Mesenchymal stem cell (in vitro differentiated cells and primary cell): ENCODE measurements around the gene SH3PXD2A.

Experiments used
- DNase-seq: peaks from one replicate; pipeline ENCODE4 v3.0.0-alpha.2; 2013
- H2AFZ ChIP-seq: one replicate; pipeline ENCODE4 v1.6.1; 2013; ENCODE audit warnings: low read depth, mild to moderate bottlenecking, control low read depth, inconsistent platforms, low read length, moderate library complexity
- H2AK5ac ChIP-seq: 2 replicates; pipeline ENCODE4 v1.6.1; 2013; ENCODE audit warnings: low read length, moderate library complexity, mild to moderate bottlenecking, inconsistent platforms; ENCODE audit not compliant: severe bottlenecking
- H2BK120ac ChIP-seq: one replicate; pipeline ENCODE4 v1.6.1; 2013; ENCODE audit warnings: low read depth, mild to moderate bottlenecking, inconsistent platforms, low read length, moderate library complexity
- H2BK12ac ChIP-seq, 2 experiments: one replicate each; pipeline ENCODE4 v1.6.1; 2013; ENCODE audit warnings: inconsistent platforms in 2 of 2, low read length in 2 of 2, mild to moderate bottlenecking in 2 of 2, moderate library complexity in 2 of 2, control low read depth in 1 of 2
- H2BK15ac ChIP-seq: one replicate; pipeline ENCODE4 v1.6.1; 2013; ENCODE audit warnings: mild to moderate bottlenecking, low read depth, inconsistent platforms; ENCODE audit not compliant: poor library complexity, severe bottlenecking
- H2BK5ac ChIP-seq: 2 replicates; pipeline ENCODE4 v1.6.1; 2013; ENCODE audit warnings: low read depth, mild to moderate bottlenecking, low read length, control low read depth, inconsistent platforms; ENCODE audit not compliant: poor library complexity, severe bottlenecking
- H3K14ac ChIP-seq, 2 experiments: one replicate each; pipeline ENCODE4 v1.6.1; 2013; ENCODE audit warnings: inconsistent platforms in 2 of 2, low read length in 2 of 2, control low read depth in 1 of 2, mild to moderate bottlenecking in 1 of 2, moderate library complexity in 1 of 2
- H3K18ac ChIP-seq, 2 experiments: one replicate each; pipeline ENCODE4 v1.6.1; 2013; ENCODE audit warnings: inconsistent platforms in 2 of 2, low read length in 2 of 2, control low read depth in 1 of 2, low read depth in 1 of 2, mild to moderate bottlenecking in 1 of 2
- H3K23ac ChIP-seq, 2 experiments: one replicate each; pipeline ENCODE4 v1.6.1; 2013; ENCODE audit warnings: inconsistent platforms in 2 of 2, low read length in 2 of 2, mild to moderate bottlenecking in 2 of 2, moderate library complexity in 2 of 2, control low read depth in 1 of 2
- H3K27ac ChIP-seq: 2 replicates; pipeline ENCODE4 v1.5.1; 2013; ENCODE audit warnings: mild to moderate bottlenecking, moderate library complexity, low read length, control low read depth, inconsistent platforms; ENCODE audit not compliant: poor library complexity, severe bottlenecking
- H3K27me3 ChIP-seq, 2 experiments: 2 replicates each; pipeline versions ENCODE4 v1.6.1 to v1.7.0; 2013; ENCODE audit warnings: low read length in 2 of 2, mild to moderate bottlenecking in 2 of 2, moderate library complexity in 2 of 2, control low read depth in 1 of 2, inconsistent platforms in 1 of 2; ENCODE audit not compliant: control insufficient read depth in 1 of 2, insufficient read depth in 1 of 2
- H3K36me3 ChIP-seq, 2 experiments: 2 replicates each; pipeline versions ENCODE4 v1.6.1 to v1.7.0; 2013; ENCODE audit warnings: low read length in 2 of 2, control low read depth in 1 of 2, inconsistent platforms in 1 of 2, low read depth in 1 of 2, mild to moderate bottlenecking in 1 of 2; ENCODE audit not compliant: insufficient read depth in 2 of 2, control insufficient read depth in 1 of 2
- H3K4ac ChIP-seq, 2 experiments: one replicate each; pipeline ENCODE4 v1.6.1; 2013; ENCODE audit warnings: inconsistent platforms in 2 of 2, low read length in 2 of 2, mild to moderate bottlenecking in 2 of 2, moderate library complexity in 2 of 2, control low read depth in 1 of 2, low read depth in 1 of 2
- H3K4me1 ChIP-seq: 2 replicates; pipeline ENCODE4 v1.6.1; 2013; ENCODE audit warnings: low read depth, low read length, control low read depth; ENCODE audit not compliant: control insufficient read depth, insufficient read depth
- H3K4me2 ChIP-seq: 2 replicates; pipeline ENCODE4 v1.6.1; 2013; ENCODE audit warnings: low read length, mild to moderate bottlenecking, inconsistent platforms; ENCODE audit not compliant: poor library complexity, severe bottlenecking
- H3K4me3 ChIP-seq, 2 experiments: 2 replicates each; pipeline versions ENCODE4 v1.5.1 to v1.7.0; 2013; ENCODE audit warnings: low read length in 2 of 2, mild to moderate bottlenecking in 2 of 2, control low read depth in 1 of 2, low read depth in 1 of 2; ENCODE audit not compliant: insufficient read depth in 1 of 2
- H3K79me1 ChIP-seq: replicated peaks from 2 replicates; pipeline ENCODE4 v1.6.1; 2013; ENCODE audit warnings: mild to moderate bottlenecking, control low read depth, low read length, inconsistent platforms; ENCODE audit not compliant: poor library complexity, severe bottlenecking
- H3K9ac ChIP-seq: 2 replicates; pipeline ENCODE4 v1.7.0; 2013; ENCODE audit warnings: mild to moderate bottlenecking, low read length, moderate library complexity
- H3K9me3 ChIP-seq: 2 replicates; pipeline ENCODE4 v1.7.0; 2013; ENCODE audit warnings: mild to moderate bottlenecking, low read length; ENCODE audit not compliant: control insufficient read depth
- H4K8ac ChIP-seq: one replicate; pipeline ENCODE4 v1.6.1; 2013; ENCODE audit warnings: inconsistent platforms, mild to moderate bottlenecking, low read length, moderate library complexity
- H4K91ac ChIP-seq: one replicate; pipeline ENCODE4 v1.6.1; 2013; ENCODE audit warnings: mild to moderate bottlenecking, low read length, inconsistent platforms
- WGBS: methylation state at CpG from one replicate; pipeline ENCODE4 v1.1.7; 2013; ENCODE audit warnings: mixed read lengths; 5-methylcytosine and 5-hydroxymethylcytosine counted together

SH3PXD2A gene

GRCh38 chr10:103548581-103549348, 306.6 kb downstream of the SH3PXD2A start:
- Histone ChIP-seq H3K27me3 (peaks cover 88 to 89% of the 10 kb centered on the region in 2 experiments), H3K79me1 (no peaks in the 10 kb centered on the region), H2AK5ac (no peak overlapping the region), H2AFZ (no peak overlapping the region), H3K23ac (no peak overlapping the region), H2BK5ac (no peak overlapping the region), H4K8ac (no peak overlapping the region), H3K14ac (no peak overlapping the region), H3K9me3 (no peaks in the 10 kb centered on the region), H2BK120ac (no peak overlapping the region), H2BK12ac (no peak overlapping the region), H3K36me3 (no peaks in the 10 kb centered on the region), H3K4me2 (no peak overlapping the region), H3K4me1 (no peaks in the 10 kb centered on the region), H3K4ac (no peak overlapping the region), H3K4me3 (no peak overlapping the region), H3K18ac (no peak overlapping the region), H3K27ac (no peak overlapping the region), H2BK15ac (no peak overlapping the region), H3K9ac (no peak overlapping the region), H4K91ac (no peak overlapping the region)
- 91% methylated on average over 12 of the region's 12 CpGs for WGBS
- DNase-seq = no peak

GRCh38 chr10:103548006-103548405, 307.4 kb downstream of the SH3PXD2A start:
- Histone ChIP-seq H4K91ac (no peak overlapping the region), H2AK5ac (no peak overlapping the region), H2AFZ (no peak overlapping the region), H3K79me1 (no peaks in the 10 kb centered on the region), H3K4ac (no peak overlapping the region), H2BK12ac (no peak overlapping the region), H3K4me1 (peaks cover 5% of the 10 kb centered on the region), H3K14ac (no peak overlapping the region), H3K23ac (no peak overlapping the region), H2BK120ac (no peak overlapping the region), H3K4me3 (no peak overlapping the region), H3K36me3 (no peaks in the 10 kb centered on the region), H3K27ac (no peak overlapping the region), H2BK15ac (no peak overlapping the region), H3K9ac (no peak overlapping the region), H3K4me2 (no peak overlapping the region), H2BK5ac (no peak overlapping the region), H4K8ac (no peak overlapping the region), H3K9me3 (no peaks in the 10 kb centered on the region), H3K18ac (no peak overlapping the region), H3K27me3 (peaks cover 88 to 89% of the 10 kb centered on the region in 2 experiments)
- DNase-seq = no peak
- WGBS = 100% methylated on average over 2 of the region's 3 CpGs

- no peak overlapping the region for H2AK5ac ChIP-seq
- H3K4me1 ChIP-seq = peaks cover 7% of the 10 kb centered on the region
- 85% methylated on average over 9 of the region's 10 CpGs for WGBS
- H3K23ac ChIP-seq = peak overlapping the region in 1 of 2 experiments; percentile 47
- no peak overlapping the region for H3K14ac ChIP-seq
- H3K9ac ChIP-seq = no peak overlapping the region
- no peak overlapping the region for H4K8ac ChIP-seq
- peaks cover 88 to 89% of the 10 kb centered on the region in 2 experiments for H3K27me3 ChIP-seq
- no peak overlapping the region for H2AFZ ChIP-seq
- no peak overlapping the region for H3K27ac ChIP-seq
- H3K9me3 ChIP-seq = no peaks in the 10 kb centered on the region
- H3K4me3 ChIP-seq = no peak overlapping the region
- no peak overlapping the region for H2BK15ac ChIP-seq
- no peaks in the 10 kb centered on the region for H3K36me3 ChIP-seq
- H3K4ac ChIP-seq = no peak overlapping the region
- no peak overlapping the region for H3K4me2 ChIP-seq
- H3K18ac ChIP-seq = no peak overlapping the region
- no peak overlapping the region for H2BK120ac ChIP-seq
- H3K79me1 ChIP-seq = no peaks in the 10 kb centered on the region
- no peak overlapping the region for H2BK12ac ChIP-seq
- DNase-seq = no peak
- no peak overlapping the region for H2BK5ac ChIP-seq
- no peak overlapping the region for H4K91ac ChIP-seq
Observed at GRCh38 chr10:103547391-103547946, 307.9 kb downstream of the SH3PXD2A start.

- H2BK15ac ChIP-seq = no peak overlapping the region
- H2BK120ac ChIP-seq = no peak overlapping the region
- 61% methylated on average over 1 of the region's 1 CpG for WGBS
- peaks cover 7% of the 10 kb centered on the region for H3K4me1 ChIP-seq
- no peak overlapping the region for H2BK5ac ChIP-seq
- peaks cover 89% of the 10 kb centered on the region in 2 experiments for H3K27me3 ChIP-seq
- no peak overlapping the region for H2AK5ac ChIP-seq
- no peak overlapping the region for H2BK12ac ChIP-seq
- H3K9me3 ChIP-seq = no peaks in the 10 kb centered on the region
- no peak overlapping the region for H4K91ac ChIP-seq
- no peak overlapping the region for H3K4ac ChIP-seq
- H3K79me1 ChIP-seq = no peaks in the 10 kb centered on the region
- no peak overlapping the region for H3K14ac ChIP-seq
- H4K8ac ChIP-seq = no peak overlapping the region
- no peak overlapping the region for H3K18ac ChIP-seq
- no peak overlapping the region for H3K9ac ChIP-seq
- no peak overlapping the region for H3K4me3 ChIP-seq
- DNase-seq = no peak
- no peaks in the 10 kb centered on the region for H3K36me3 ChIP-seq
- no peak overlapping the region for H3K23ac ChIP-seq
- no peak overlapping the region for H3K4me2 ChIP-seq
- no peak overlapping the region for H2AFZ ChIP-seq
- H3K27ac ChIP-seq = no peak overlapping the region
Observed at GRCh38 chr10:103546401-103546800, 309.0 kb downstream of the SH3PXD2A start.
